K562 (cell line): ENCODE results near the gene BOC. TPM values are rescaled to one million over a fixed set of nuclear protein-coding genes. Genes with fewer than 3 reads are reported as not detected.

Experiments
- ATAC-seq: fragments of 200-7000 bp; cut with Tn5 transposase; 3 replicates; pipeline ENCODE4 v1.9.1; 2020; ENCODE audit warnings: moderate library complexity
- BruUV-seq: library from RNA; stranded (reverse); fragments of 400-500 nt; replicated peaks from 2 replicates; lab custom pipeline; 2021; lab: Mats Ljungman, UMichigan
- CTCF ChIA-PET: fragments of 300-600 bp; formaldehyde crosslinking; extraction: SDS; loops from one replicate; lab custom pipeline; 2021; ENCODE audit warnings: low intra/inter-chr PET ratio; lab: Yijun Ruan, JAX
- POLR2A ChIA-PET: fragments of 300-600, 350-650 bp; sonication (Branson Sonifier 250); formaldehyde crosslinking; extraction: SDS; loops from one replicate; lab custom pipeline; 2021; ENCODE audit warnings: antibody characterized with exemption, inconsistent platforms; lab: Yijun Ruan, JAX
- DNase-seq, 4 experiments: peaks; one replicate each; pipeline versions ENCODE4 v3.0.0 to v3.0.0-alpha.2; 2011 to 2018; ENCODE audit warnings: low spot score in 3 of 4, mixed read lengths in 3 of 4; ENCODE audit errors: extremely low read depth in 1 of 4
- FAIRE-seq: peaks from 2 replicates; lab custom pipeline; 2011; peaks lifted over from hg19 to GRCh38; lab: Jason Lieb, UNC
- H2AFZ ChIP-seq: 2 replicates; pipeline ENCODE4 v1.6.0; 2011; ENCODE audit warnings: low read depth, low read length, control low read depth, inconsistent platforms
- H3K27ac ChIP-seq: fragments of 200-600 bp; 3 replicates; pipeline ENCODE4 v1.8.0; 2011; ENCODE audit warnings: low read depth, mild to moderate bottlenecking, control low read depth, inconsistent platforms, low read length, moderate library complexity, mixed read lengths; ENCODE audit errors: extremely low read depth
- H3K27me3 ChIP-seq, 2 experiments: fragments of 300-600 bp in 1 of 2; 2 replicates in 1 of 2; 3 replicates in 1 of 2; pipeline versions ENCODE4 v1.6.0 to v1.8.0; 2011; ENCODE audit warnings: inconsistent platforms in 2 of 2, low read length in 2 of 2, mild to moderate bottlenecking in 1 of 2, mixed read lengths in 1 of 2, moderate library complexity in 1 of 2; ENCODE audit not compliant: control insufficient read depth in 2 of 2, insufficient read depth in 2 of 2
- H3K36me3 ChIP-seq: fragments of 300-600 bp; 3 replicates; pipeline ENCODE4 v1.8.0; 2011; ENCODE audit warnings: mild to moderate bottlenecking, low read length, inconsistent platforms; ENCODE audit not compliant: control insufficient read depth, insufficient read depth
- H3K4me1 ChIP-seq, 2 experiments: fragments of 200-600 bp in 1 of 2; replicated peaks in 1 of 2; 2 replicates in 1 of 2; 3 replicates in 1 of 2; pipeline versions ENCODE4 v1.5.1 to v1.8.0; 2011; ENCODE audit warnings: inconsistent platforms in 2 of 2, low read length in 2 of 2, mild to moderate bottlenecking in 1 of 2, mixed read lengths in 1 of 2, moderate library complexity in 1 of 2; ENCODE audit not compliant: control insufficient read depth in 2 of 2, insufficient read depth in 2 of 2
- H3K4me2 ChIP-seq: 2 replicates; pipeline ENCODE4 v1.6.1; 2011; ENCODE audit warnings: low read length, control low read depth, inconsistent platforms, mixed read lengths; ENCODE audit not compliant: insufficient read depth
- H3K4me3 ChIP-seq: fragments of 200-600 bp; sonication (generic), shearing (Covaris generic); 2 replicates; pipeline ENCODE4 v1.5.1; 2016; ENCODE audit warnings: control low read depth, inconsistent platforms
- H3K79me2 ChIP-seq: fragments of 200-600 bp; 3 replicates; pipeline ENCODE4 v1.8.0; 2011; ENCODE audit warnings: low read length, inconsistent platforms; ENCODE audit not compliant: control insufficient read depth, insufficient read depth
- H3K9ac ChIP-seq, 2 experiments: 2 replicates each; pipeline versions ENCODE4 v1.6.0 to v1.6.1; 2011; ENCODE audit warnings: low read depth in 2 of 2, low read length in 2 of 2, control low read depth in 1 of 2, inconsistent platforms in 1 of 2, mild to moderate bottlenecking in 1 of 2, mixed read lengths in 1 of 2; ENCODE audit not compliant: insufficient read depth in 1 of 2
- H3K9me1 ChIP-seq: one replicate; pipeline ENCODE4 v1.6.0; 2011; ENCODE audit warnings: inconsistent platforms, mild to moderate bottlenecking, low read length, moderate library complexity; ENCODE audit not compliant: control insufficient read depth, insufficient read depth
- H3K9me3 ChIP-seq: replicated peaks from 2 replicates; pipeline ENCODE4 v1.5.1; 2011; ENCODE audit warnings: low read depth, low read length, inconsistent platforms; ENCODE audit not compliant: control insufficient read depth, insufficient read depth
- H4K20me1 ChIP-seq: replicated peaks from 2 replicates; pipeline ENCODE4 v1.6.1; 2011; ENCODE audit warnings: low read length, inconsistent platforms, mixed read lengths; ENCODE audit not compliant: control insufficient read depth, insufficient read depth
- ETV5 ChIP-seq: sonication (generic); formaldehyde crosslinking; IDR thresholded peaks from 2 replicates; pipeline ENCODE4 v1.4.0; 2020; ENCODE audit warnings: low read depth, mild to moderate bottlenecking, missing genetic modification reagents
- IRF1 ChIP-seq: sonication (generic); formaldehyde crosslinking; IDR thresholded peaks from 2 replicates; pipeline ENCODE4 v1.8.0; 2022; ENCODE audit warnings: missing genetic modification reagents, mild to moderate bottlenecking, borderline replicate concordance
- MLX ChIP-seq, 2 experiments: fragments of 450-650 bp in 1 of 2; sonication (generic) in 1 of 2; formaldehyde crosslinking; conservative IDR thresholded peaks; 2 replicates each; pipeline versions ENCODE4 v1.4.0 to v1.8.1; 2020 to 2022; ENCODE audit warnings: mild to moderate bottlenecking in 1 of 2, missing genetic modification reagents in 1 of 2
- ZNF134 ChIP-seq: fragments of 250-450 bp; sonication (Bioruptor Pico); conservative IDR thresholded peaks from 2 replicates; pipeline ENCODE4 v1.4.0; 2020
- WGBS: fragments of 100-300 bp; shearing (Covaris generic); methylation state at CpG from one replicate; pipeline ENCODE4 v1.1.6; 2016; ENCODE audit warnings: low coverage, mixed read lengths; ENCODE audit not compliant: insufficient coverage; ENCODE audit errors: missing lambda C conversion rate; 5-methylcytosine and 5-hydroxymethylcytosine counted together
- in situ Hi-C: fragments of 300-500 bp; cut with MboI; formaldehyde crosslinking; loops from 4 replicates; pipeline ENCODE4 v1.15.0; 2018; ENCODE audit warnings: inconsistent platforms, mixed read lengths
- intact Hi-C: fragments of 100-400 bp; cut with micrococcal nuclease; formaldehyde crosslinking; loops from 2 replicates; pipeline ENCODE4 v1.14.2; 2022
- polyA plus RNA-seq, 8 experiments: library from polyadenylated mRNA; depleted of rRNA in 4 of 8; stranded (reverse) in 5 of 8; unstranded in 3 of 8; fragments of >200 nt; fragmentation: Nextera tagmentation in 2 of 8; fragmentation: Illumina TruSeq in 1 of 8; extraction: Ambion mirVana in 2 of 8; extraction: Trizol in 1 of 8; gene quantifications; 2 replicates each; pipeline versions ENCODE4 v1.2.1 to v1.2.3, GENCODE V29; 2011 to 2014; ENCODE audit warnings: inconsistent platforms in 1 of 8, missing spikeins in 1 of 8
- total RNA-seq, 7 experiments: library from RNA; depleted of rRNA in 6 of 7; stranded (reverse); fragments of >200 nt in 6 of 7; fragmentation: Illumina TruSeq in 2 of 7; extraction: Trizol in 2 of 7; gene quantifications; 2 replicates each; pipeline versions ENCODE4 v1.2.1 to v1.2.3, GENCODE V29; 2011 to 2021; ENCODE audit warnings: low replicate concordance in 1 of 7
- TF ChIP-seq, protein P1 (sequence below): fragments of 200-400 bp; formaldehyde crosslinking; IDR thresholded peaks from 2 replicates; pipeline ENCODE4 v1.6.1; 2017; ENCODE audit warnings: mild to moderate bottlenecking, low read depth, low read length, moderate library complexity
- TF ChIP-seq, protein P2 (sequence below): sonication (generic); formaldehyde crosslinking; IDR thresholded peaks from 2 replicates; pipeline ENCODE4 v1.8.0; 2022; ENCODE audit warnings: missing genetic modification reagents, mild to moderate bottlenecking, borderline replicate concordance

The BOC gene
- total and polyA plus RNA-seq, 9 of the 15 experiments (the other 6 are each of a cell fraction or from before 2014, with no cell fraction given), result not detected

GRCh38 chr3:113200946-113201345, 10.4 kb upstream of the BOC start:
- 0% methylated on average over 1 of the region's 1 CpG for WGBS
- no TSS peak for BruUV-seq
- no peaks in the 10 kb centered on the region for H3K36me3 ChIP-seq
- no peak for FAIRE-seq
- H3K9ac ChIP-seq, result no peak overlapping the region
- H3K27ac ChIP-seq, result no peak overlapping the region
- H4K20me1 ChIP-seq, result no peaks in the 10 kb centered on the region
- no peaks in the 10 kb centered on the region for H3K79me2 ChIP-seq
- in situ Hi-C loops, result no loop called here
- POLR2A ChIA-PET, result no interaction called here
- no peaks in the 10 kb centered on the region; a peak in 2 of 5 replicates for H3K27me3 ChIP-seq
- TF ChIP-seq, protein P1, sequence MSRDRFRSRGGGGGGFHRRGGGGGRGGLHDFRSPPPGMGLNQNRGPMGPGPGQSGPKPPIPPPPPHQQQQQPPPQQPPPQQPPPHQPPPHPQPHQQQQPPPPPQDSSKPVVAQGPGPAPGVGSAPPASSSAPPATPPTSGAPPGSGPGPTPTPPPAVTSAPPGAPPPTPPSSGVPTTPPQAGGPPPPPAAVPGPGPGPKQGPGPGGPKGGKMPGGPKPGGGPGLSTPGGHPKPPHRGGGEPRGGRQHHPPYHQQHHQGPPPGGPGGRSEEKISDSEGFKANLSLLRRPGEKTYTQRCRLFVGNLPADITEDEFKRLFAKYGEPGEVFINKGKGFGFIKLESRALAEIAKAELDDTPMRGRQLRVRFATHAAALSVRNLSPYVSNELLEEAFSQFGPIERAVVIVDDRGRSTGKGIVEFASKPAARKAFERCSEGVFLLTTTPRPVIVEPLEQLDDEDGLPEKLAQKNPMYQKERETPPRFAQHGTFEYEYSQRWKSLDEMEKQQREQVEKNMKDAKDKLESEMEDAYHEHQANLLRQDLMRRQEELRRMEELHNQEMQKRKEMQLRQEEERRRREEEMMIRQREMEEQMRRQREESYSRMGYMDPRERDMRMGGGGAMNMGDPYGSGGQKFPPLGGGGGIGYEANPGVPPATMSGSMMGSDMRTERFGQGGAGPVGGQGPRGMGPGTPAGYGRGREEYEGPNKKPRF, result no peak
- TF ChIP-seq ZNF134 (CRISPR knock-in tag) (no peak), ETV5 (CRISPR knock-in tag) (no peak), MLX (CRISPR knock-in tag; conservative IDR thresholded peaks at IDR 0.05) (no peak), IRF1 (CRISPR knock-in tag) (no peak)
- TF ChIP-seq, protein P2, sequence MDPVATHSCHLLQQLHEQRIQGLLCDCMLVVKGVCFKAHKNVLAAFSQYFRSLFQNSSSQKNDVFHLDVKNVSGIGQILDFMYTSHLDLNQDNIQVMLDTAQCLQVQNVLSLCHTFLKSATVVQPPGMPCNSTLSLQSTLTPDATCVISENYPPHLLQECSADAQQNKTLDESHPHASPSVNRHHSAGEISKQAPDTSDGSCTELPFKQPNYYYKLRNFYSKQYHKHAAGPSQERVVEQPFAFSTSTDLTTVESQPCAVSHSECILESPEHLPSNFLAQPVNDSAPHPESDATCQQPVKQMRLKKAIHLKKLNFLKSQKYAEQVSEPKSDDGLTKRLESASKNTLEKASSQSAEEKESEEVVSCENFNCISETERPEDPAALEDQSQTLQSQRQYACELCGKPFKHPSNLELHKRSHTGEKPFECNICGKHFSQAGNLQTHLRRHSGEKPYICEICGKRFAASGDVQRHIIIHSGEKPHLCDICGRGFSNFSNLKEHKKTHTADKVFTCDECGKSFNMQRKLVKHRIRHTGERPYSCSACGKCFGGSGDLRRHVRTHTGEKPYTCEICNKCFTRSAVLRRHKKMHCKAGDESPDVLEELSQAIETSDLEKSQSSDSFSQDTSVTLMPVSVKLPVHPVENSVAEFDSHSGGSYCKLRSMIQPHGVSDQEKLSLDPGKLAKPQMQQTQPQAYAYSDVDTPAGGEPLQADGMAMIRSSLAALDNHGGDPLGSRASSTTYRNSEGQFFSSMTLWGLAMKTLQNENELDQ (CRISPR knock-in tag), result no peak
- TF ChIP-seq, all 486 proteins: peak for 0
- no peaks in the 10 kb centered on the region for H3K9me1 ChIP-seq
- no peak for DNase-seq
- CTCF ChIA-PET, result no interaction called here
- no peaks in the 10 kb centered on the region for H3K4me1 ChIP-seq
- intact Hi-C loops, result no loop called here
- no peak overlapping the region for H3K4me2 ChIP-seq
- ATAC-seq, result no peak
- no peak overlapping the region for H3K4me3 ChIP-seq
- no peak overlapping the region for H2AFZ ChIP-seq
- no peaks in the 10 kb centered on the region for H3K9me3 ChIP-seq
